Measurements from ENCODE around the gene PIK3R3.
"Not testable (repeated sequence)": the region's sequence is repeated elsewhere in the genome, so short reads cannot be mapped to it uniquely, and the experiment has no call there.

The PIK3R3 gene

GRCh38 chr1:46102769-46103476 is 29.5 kb downstream of the PIK3R3 start:
- Histone ChIP-seq H3K27me3 (ENCODE audit: control insufficient read depth in 1 of 2, insufficient read depth in 2 of 2, low read length in 2 of 2) (no peaks in the 10 kb centered on the region), H3K9ac (ENCODE audit: low read length in 2 of 2) (no peak overlapping the region), H3K4me3 (ENCODE audit: low read length in 2 of 2) (no peak overlapping the region), H3K36me3 (ENCODE audit: control insufficient read depth in 2 of 2, insufficient read depth in 2 of 2, low read length in 2 of 2) (no peaks in the 10 kb centered on the region), H3K27ac (ENCODE audit: low read length) (no peak overlapping the region), H3K4me1 (ENCODE audit: control insufficient read depth, insufficient read depth, low read length) (no peaks in the 10 kb centered on the region), H3K9me3 (ENCODE audit: control insufficient read depth in 2 of 2, low read length in 2 of 2) (no peaks in the 10 kb centered on the region)

- no peaks in the 10 kb centered on the region for H3K4me1 ChIP-seq (ENCODE audit: control insufficient read depth, insufficient read depth, low read length)
- no peak overlapping the region for H3K9ac ChIP-seq (ENCODE audit: low read length in 2 of 2)
- H3K4me3 ChIP-seq (ENCODE audit: low read length in 2 of 2): no peak overlapping the region
- no peak overlapping the region for H3K27ac ChIP-seq (ENCODE audit: low read length)
- no peaks in the 10 kb centered on the region for H3K36me3 ChIP-seq (ENCODE audit: control insufficient read depth in 2 of 2, insufficient read depth in 2 of 2, low read length in 2 of 2)
- no peaks in the 10 kb centered on the region for H3K9me3 ChIP-seq (ENCODE audit: control insufficient read depth in 2 of 2, low read length in 2 of 2)
- H3K27me3 ChIP-seq (ENCODE audit: control insufficient read depth in 1 of 2, insufficient read depth in 2 of 2, low read length in 2 of 2): no peaks in the 10 kb centered on the region
Measured at GRCh38 chr1:46099215-46099614, 33.2 kb downstream of the PIK3R3 start.

GRCh38 chr1:46098027-46098712 is 34.3 kb downstream of the PIK3R3 start:
- Histone ChIP-seq H3K9me3 (ENCODE audit: control insufficient read depth in 2 of 2, low read length in 2 of 2) (no peaks in the 10 kb centered on the region), H3K4me3 (ENCODE audit: low read length in 2 of 2) (no peak overlapping the region), H3K27me3 (ENCODE audit: control insufficient read depth in 1 of 2, insufficient read depth in 2 of 2, low read length in 2 of 2) (no peaks in the 10 kb centered on the region), H3K36me3 (ENCODE audit: control insufficient read depth in 2 of 2, insufficient read depth in 2 of 2, low read length in 2 of 2) (no peaks in the 10 kb centered on the region), H3K27ac (ENCODE audit: low read length) (no peak overlapping the region), H3K4me1 (ENCODE audit: control insufficient read depth, insufficient read depth, low read length) (no peaks in the 10 kb centered on the region), H3K9ac (ENCODE audit: low read length in 2 of 2) (no peak overlapping the region)

GRCh38 chr1:46097149-46097472 is 35.3 kb downstream of the PIK3R3 start:
- Histone ChIP-seq H3K27me3 (ENCODE audit: control insufficient read depth in 1 of 2, insufficient read depth in 2 of 2, low read length in 2 of 2) (no peaks in the 10 kb centered on the region), H3K4me3 (ENCODE audit: low read length in 2 of 2) (no peak overlapping the region), H3K4me1 (ENCODE audit: control insufficient read depth, insufficient read depth, low read length) (no peaks in the 10 kb centered on the region)

DNA sequence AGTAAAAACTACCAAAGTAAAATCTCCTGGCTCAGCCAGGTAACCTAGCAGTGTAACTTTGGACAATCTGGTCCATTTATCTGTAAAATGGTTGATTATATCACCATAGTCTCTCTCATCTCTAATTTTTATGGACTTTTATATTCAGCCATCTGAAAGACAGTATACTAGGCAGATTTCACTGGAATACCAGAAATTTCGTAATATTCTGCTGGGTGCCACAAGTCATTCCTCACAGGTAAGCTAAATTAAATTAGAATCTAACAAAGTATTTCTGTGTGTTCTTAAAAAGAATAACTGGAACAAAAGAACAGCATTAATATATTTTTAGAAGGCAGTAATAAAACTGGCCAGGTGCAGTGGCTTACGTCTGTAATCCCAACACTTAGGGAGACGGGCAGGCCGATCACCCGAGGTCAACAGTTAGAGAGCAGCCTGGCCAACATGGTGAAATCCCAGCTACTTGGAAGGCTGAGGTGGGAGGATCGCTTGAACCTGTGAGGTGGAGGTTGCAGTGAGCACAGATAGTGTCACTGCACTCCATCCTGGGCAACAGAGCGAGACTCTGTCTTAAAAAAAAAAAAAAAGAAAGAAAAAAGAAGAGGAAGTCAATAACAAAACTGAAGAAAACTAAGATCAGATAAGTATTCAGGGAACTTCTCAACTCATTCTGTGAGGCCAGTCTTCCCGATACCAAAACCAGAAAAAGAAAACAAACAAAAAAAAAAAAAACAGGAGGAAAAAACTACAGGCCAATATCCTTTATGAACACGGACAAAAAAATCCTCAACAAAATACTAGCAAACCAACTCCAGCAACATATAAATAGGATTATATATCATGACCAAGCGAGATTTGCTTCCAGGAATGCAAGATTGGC is 35.9 kb downstream of the PIK3R3 start:
- Histone ChIP-seq H3K27me3 (ENCODE audit: control insufficient read depth in 1 of 2, insufficient read depth in 2 of 2, low read length in 2 of 2) (no peaks in the 10 kb centered on the region), H3K9ac (ENCODE audit: low read length in 2 of 2) (no peak overlapping the region), H3K4me3 (ENCODE audit: low read length in 2 of 2) (no peak overlapping the region), H3K9me3 (ENCODE audit: control insufficient read depth in 2 of 2, low read length in 2 of 2) (no peaks in the 10 kb centered on the region), H3K27ac (ENCODE audit: low read length) (no peak overlapping the region), H3K36me3 (ENCODE audit: control insufficient read depth in 2 of 2, insufficient read depth in 2 of 2, low read length in 2 of 2) (no peaks in the 10 kb centered on the region), H3K4me1 (ENCODE audit: control insufficient read depth, insufficient read depth, low read length) (no peaks in the 10 kb centered on the region)

More at GRCh38 chr1:46097149-46097472, 35.3 kb downstream of the PIK3R3 start:
- no peaks in the 10 kb centered on the region for H3K36me3 ChIP-seq (ENCODE audit: control insufficient read depth in 2 of 2, insufficient read depth in 2 of 2, low read length in 2 of 2)
- no peaks in the 10 kb centered on the region for H3K9me3 ChIP-seq (ENCODE audit: control insufficient read depth in 2 of 2, low read length in 2 of 2)
- no peak overlapping the region for H3K27ac ChIP-seq (ENCODE audit: low read length)
- no peak overlapping the region for H3K9ac ChIP-seq (ENCODE audit: low read length in 2 of 2)

DNA sequence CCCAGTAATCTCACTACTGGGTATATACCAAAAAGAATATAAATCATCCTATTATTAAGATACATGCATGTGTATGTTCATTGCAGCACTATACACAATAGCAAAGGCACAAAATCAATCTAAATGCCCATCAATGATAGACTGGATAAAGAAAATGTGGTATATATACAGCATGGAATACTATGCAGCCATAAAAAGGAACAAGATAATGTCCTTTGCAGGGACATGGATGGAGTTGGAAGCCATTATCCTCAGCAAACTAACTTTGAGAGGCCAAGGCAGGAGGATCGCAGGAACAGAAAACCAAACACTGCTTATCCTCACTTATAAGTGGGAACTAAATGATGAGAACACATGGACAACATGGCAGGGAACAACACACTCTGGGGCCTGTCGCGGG is 37.3 kb downstream of the PIK3R3 start:
- H3K36me3 ChIP-seq (ENCODE audit: control insufficient read depth in 2 of 2, insufficient read depth in 2 of 2, low read length in 2 of 2); H3K4me3 ChIP-seq (ENCODE audit: low read length in 2 of 2); H3K4me1 ChIP-seq (ENCODE audit: control insufficient read depth, insufficient read depth, low read length); H3K9me3 ChIP-seq (ENCODE audit: control insufficient read depth in 2 of 2, low read length in 2 of 2); H3K9ac ChIP-seq (ENCODE audit: low read length in 2 of 2); H3K27me3 ChIP-seq (ENCODE audit: control insufficient read depth in 1 of 2, insufficient read depth in 2 of 2, low read length in 2 of 2); H3K27ac ChIP-seq (ENCODE audit: low read length): not testable (repeated sequence)

DNA sequence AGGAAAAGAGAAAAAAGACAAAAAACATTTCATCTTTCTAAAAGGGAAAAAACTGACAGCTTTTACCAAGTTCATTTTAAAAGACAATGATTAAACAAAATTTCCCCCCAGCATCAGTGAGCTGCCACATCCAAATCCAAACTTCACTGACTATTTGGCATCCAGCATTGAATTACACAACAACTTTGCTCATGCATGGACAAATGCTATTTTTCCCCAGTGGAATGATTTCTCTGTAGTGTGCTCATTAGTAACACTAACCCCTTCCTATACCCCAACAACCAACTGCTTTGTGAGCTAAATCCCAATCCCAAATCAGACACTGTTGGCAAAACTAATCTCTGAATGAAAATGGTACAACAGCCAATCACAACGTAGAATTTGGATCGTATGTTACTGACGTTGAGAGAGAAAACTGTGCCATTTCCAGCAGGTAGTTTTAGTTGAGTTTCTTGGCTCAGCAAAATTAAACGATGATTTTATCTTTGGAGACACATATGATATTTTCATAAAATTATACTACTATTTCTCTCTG is 37.9 kb downstream of the PIK3R3 start:
- Histone ChIP-seq H3K4me3 (ENCODE audit: low read length in 2 of 2) (no peak overlapping the region), H3K27ac (ENCODE audit: low read length) (no peak overlapping the region), H3K27me3 (ENCODE audit: control insufficient read depth in 1 of 2, insufficient read depth in 2 of 2, low read length in 2 of 2) (no peaks in the 10 kb centered on the region), H3K9ac (ENCODE audit: low read length in 2 of 2) (no peak overlapping the region), H3K9me3 (ENCODE audit: control insufficient read depth in 2 of 2, low read length in 2 of 2) (no peaks in the 10 kb centered on the region), H3K4me1 (ENCODE audit: control insufficient read depth, insufficient read depth, low read length) (no peaks in the 10 kb centered on the region), H3K36me3 (ENCODE audit: control insufficient read depth in 2 of 2, insufficient read depth in 2 of 2, low read length in 2 of 2) (no peaks in the 10 kb centered on the region)

GRCh38 chr1:46093832-46094231 is 38.6 kb downstream of the PIK3R3 start:
- not testable (repeated sequence) for H3K27me3 ChIP-seq (ENCODE audit: control insufficient read depth in 1 of 2, insufficient read depth in 2 of 2, low read length in 2 of 2); H3K36me3 ChIP-seq (ENCODE audit: control insufficient read depth in 2 of 2, insufficient read depth in 2 of 2, low read length in 2 of 2); H3K4me1 ChIP-seq (ENCODE audit: control insufficient read depth, insufficient read depth, low read length); H3K27ac ChIP-seq (ENCODE audit: low read length); H3K9me3 ChIP-seq (ENCODE audit: control insufficient read depth in 2 of 2, low read length in 2 of 2); H3K9ac ChIP-seq (ENCODE audit: low read length in 2 of 2); H3K4me3 ChIP-seq (ENCODE audit: low read length in 2 of 2)

DNA sequence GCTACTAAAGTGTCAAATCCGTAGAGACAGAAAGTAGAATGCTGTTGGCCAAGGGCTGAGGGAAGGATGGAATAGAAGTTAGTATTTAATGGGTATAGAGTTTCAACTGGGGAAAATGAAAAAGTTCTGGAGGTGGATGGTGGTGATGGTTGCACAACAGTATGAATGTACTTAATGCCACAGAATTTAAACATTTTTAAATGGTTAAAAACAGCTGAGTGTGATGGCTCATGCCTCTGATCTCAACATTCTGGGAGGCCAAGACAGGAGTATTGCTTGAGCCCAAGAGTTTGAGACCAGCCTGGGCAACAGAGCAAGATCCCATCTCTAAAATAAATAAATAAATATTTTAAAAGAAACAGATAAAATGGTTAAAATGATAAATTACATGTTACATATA is 44.5 kb downstream of the PIK3R3 start:
- Histone ChIP-seq H3K9ac (ENCODE audit: low read length in 2 of 2) (no peak overlapping the region), H3K36me3 (ENCODE audit: control insufficient read depth in 2 of 2, insufficient read depth in 2 of 2, low read length in 2 of 2) (no peaks in the 10 kb centered on the region)

DNA sequence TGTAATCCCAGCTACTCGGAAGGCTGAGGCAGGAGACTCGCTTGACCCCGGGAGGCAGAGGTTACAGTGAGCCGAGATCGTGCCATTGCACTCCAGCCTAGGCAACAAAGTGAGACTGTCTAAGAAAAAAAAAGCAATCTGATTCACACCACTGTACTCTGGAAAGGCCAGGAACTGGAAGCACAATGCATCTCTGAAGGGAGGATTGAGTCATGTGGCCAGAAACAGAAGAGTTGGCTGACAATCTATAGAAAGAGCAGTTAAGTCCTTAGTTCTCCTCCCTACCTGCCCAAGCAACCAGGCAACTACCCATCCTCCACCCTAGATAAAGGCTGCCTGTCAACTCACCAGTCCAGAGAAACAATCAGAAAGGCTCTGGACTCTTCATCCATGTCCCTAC is 45.9 kb downstream of the PIK3R3 start:
- Histone ChIP-seq H3K27ac (ENCODE audit: low read length) (no peak overlapping the region), H3K9ac (ENCODE audit: low read length in 2 of 2) (no peak overlapping the region), H3K27me3 (ENCODE audit: control insufficient read depth in 1 of 2, insufficient read depth in 2 of 2, low read length in 2 of 2) (no peaks in the 10 kb centered on the region), H3K36me3 (ENCODE audit: control insufficient read depth in 2 of 2, insufficient read depth in 2 of 2, low read length in 2 of 2) (no peaks in the 10 kb centered on the region), H3K4me3 (ENCODE audit: low read length in 2 of 2) (no peak overlapping the region), H3K9me3 (ENCODE audit: control insufficient read depth in 2 of 2, low read length in 2 of 2) (no peaks in the 10 kb centered on the region), H3K4me1 (ENCODE audit: control insufficient read depth, insufficient read depth, low read length) (no peaks in the 10 kb centered on the region)

More for the DNA sequence above, 44.5 kb downstream of the PIK3R3 start:
- H3K27me3 ChIP-seq (ENCODE audit: control insufficient read depth in 1 of 2, insufficient read depth in 2 of 2, low read length in 2 of 2): no peaks in the 10 kb centered on the region
- no peak overlapping the region for H3K4me3 ChIP-seq (ENCODE audit: low read length in 2 of 2)
- no peaks in the 10 kb centered on the region for H3K4me1 ChIP-seq (ENCODE audit: control insufficient read depth, insufficient read depth, low read length)
- no peaks in the 10 kb centered on the region for H3K9me3 ChIP-seq (ENCODE audit: control insufficient read depth in 2 of 2, low read length in 2 of 2)
- no peak overlapping the region for H3K27ac ChIP-seq (ENCODE audit: low read length)

Data from stomach smooth muscle (tissue), 2 donors.